Measurements from ENCODE around the gene TUSC2. TPM values are rescaled to one million over a fixed set of nuclear protein-coding genes. Genes with fewer than 3 reads are reported as not detected.

TUSC2 gene
- total RNA-seq, 1 donor from 2014 or later, result 16.9 TPM

GRCh38 chr3:50323614-50324199, 4.3 kb downstream of the TUSC2 start:
- H3K36me3 Mint-ChIP-seq (ENCODE audit: unreplicated experiment), result no peaks in the 10 kb centered on the region
- no peak overlapping the region for H3K4me3 Mint-ChIP-seq (ENCODE audit: unreplicated experiment)
- no peak for DNase-seq (ENCODE audit: extremely low spot score, unreplicated experiment)
- peaks cover 37% of the 10 kb centered on the region for H3K4me1 Mint-ChIP-seq (ENCODE audit: unreplicated experiment)
- no peak for TF ChIP-seq CTCF (IDR thresholded peaks at IDR 0.05)
- H3K27ac Mint-ChIP-seq (ENCODE audit: unreplicated experiment), result no peak overlapping the region
- H3K27me3 Mint-ChIP-seq (ENCODE audit: unreplicated experiment), result no peaks in the 10 kb centered on the region
- no peaks in the 10 kb centered on the region for H3K9me3 Mint-ChIP-seq (ENCODE audit: unreplicated experiment)

GRCh38 chr3:50323092-50323600, 4.9 kb downstream of the TUSC2 start:
- Mint-ChIP-seq H3K4me3 (ENCODE audit: unreplicated experiment) (peak overlapping the region; percentile 16), H3K4me1 (ENCODE audit: unreplicated experiment) (peaks cover 35% of the 10 kb centered on the region), H3K27ac (ENCODE audit: unreplicated experiment) (no peak overlapping the region), H3K27me3 (ENCODE audit: unreplicated experiment) (no peaks in the 10 kb centered on the region), H3K9me3 (ENCODE audit: unreplicated experiment) (no peaks in the 10 kb centered on the region), H3K36me3 (ENCODE audit: unreplicated experiment) (no peaks in the 10 kb centered on the region)
- DNase-seq (ENCODE audit: extremely low spot score, unreplicated experiment), result no peak
- TF ChIP-seq CTCF (IDR thresholded peaks at IDR 0.05), result no peak

- H3K36me3 Mint-ChIP-seq (ENCODE audit: unreplicated experiment), result no peaks in the 10 kb centered on the region
These were observed 5.5 kb downstream of the TUSC2 start, which contains the start of gene HYAL2 for GRCh38 chr3:50322386-50323091. Gene HYAL2, minus strand, starts transcription at chr3:50322745. Its CDS starts 2,256 bp downstream, at chr3:50320489.

GRCh38 chr3:50322115-50322385, 6.0 kb downstream of the TUSC2 start:
- H3K27ac Mint-ChIP-seq (ENCODE audit: unreplicated experiment), result no peak overlapping the region
- no peaks in the 10 kb centered on the region for H3K9me3 Mint-ChIP-seq (ENCODE audit: unreplicated experiment)
- DNase-seq (ENCODE audit: extremely low spot score, unreplicated experiment), result no peak
- no peaks in the 10 kb centered on the region for H3K27me3 Mint-ChIP-seq (ENCODE audit: unreplicated experiment)
- no peak overlapping the region for H3K4me3 Mint-ChIP-seq (ENCODE audit: unreplicated experiment)
- no peak for TF ChIP-seq CTCF (IDR thresholded peaks at IDR 0.05)
- H3K36me3 Mint-ChIP-seq (ENCODE audit: unreplicated experiment), result no peaks in the 10 kb centered on the region
- peaks cover 30% of the 10 kb centered on the region for H3K4me1 Mint-ChIP-seq (ENCODE audit: unreplicated experiment)

More at GRCh38 chr3:50322386-50323091, 5.5 kb downstream of the TUSC2 start, which contains the start of gene HYAL2:
- no peak for DNase-seq (ENCODE audit: extremely low spot score, unreplicated experiment)
- H3K4me3 Mint-ChIP-seq (ENCODE audit: unreplicated experiment), result peak within 1 kb of the TSS; percentile 82
- H3K27me3 Mint-ChIP-seq (ENCODE audit: unreplicated experiment), result no peaks in the 10 kb centered on the region
- peak within 1 kb of the TSS; percentile 99 for H3K27ac Mint-ChIP-seq (ENCODE audit: unreplicated experiment)
- H3K9me3 Mint-ChIP-seq (ENCODE audit: unreplicated experiment), result no peaks in the 10 kb centered on the region
- peaks cover 33% of the 10 kb centered on the region for H3K4me1 Mint-ChIP-seq (ENCODE audit: unreplicated experiment)
- no peak for TF ChIP-seq CTCF (IDR thresholded peaks at IDR 0.05)

GRCh38 chr3:50321336-50322114, 6.5 kb downstream of the TUSC2 start:
- DNase-seq (ENCODE audit: extremely low spot score, unreplicated experiment), result peak; percentile 95
- peaks cover 32% of the 10 kb centered on the region for H3K4me1 Mint-ChIP-seq (ENCODE audit: unreplicated experiment)
- peak; percentile 67 for TF ChIP-seq CTCF (IDR thresholded peaks at IDR 0.05)

More at GRCh38 chr3:50321336-50322114, 6.5 kb downstream of the TUSC2 start:
- Mint-ChIP-seq H3K27me3 (ENCODE audit: unreplicated experiment) (no peaks in the 10 kb centered on the region), H3K36me3 (ENCODE audit: unreplicated experiment) (peaks cover 3% of the 10 kb centered on the region), H3K9me3 (ENCODE audit: unreplicated experiment) (no peaks in the 10 kb centered on the region), H3K27ac (ENCODE audit: unreplicated experiment) (peak overlapping the region; percentile 99), H3K4me3 (ENCODE audit: unreplicated experiment) (peak overlapping the region; percentile 82)

Data from osteocyte (in vitro differentiated cells).